Measurements from ENCODE around the gene KRTAP10-11. TPM values are rescaled to one million over a fixed set of nuclear protein-coding genes. Genes with fewer than 3 reads are reported as not detected.
"Not testable (repeated sequence)": the region's sequence is repeated elsewhere in the genome, so short reads cannot be mapped to it uniquely, and the experiment has no call there.

The KRTAP10-11 gene
- total and polyA plus RNA-seq, 2 of the 8 experiments (the other 6 are each of a cell fraction or from before 2014, with no cell fraction given): not detected

GRCh38 chr21:44601091-44601490 is 45.1 kb upstream of the KRTAP10-11 start:
- H3K79me2 ChIP-seq (ENCODE audit: control insufficient read depth in 1 of 2, insufficient read depth in 2 of 2, low read length in 2 of 2); H3K9ac ChIP-seq (replicated peaks in 1 of 4; ENCODE audit: extremely low read depth in 1 of 4, low read depth in 3 of 4, low read length in 3 of 4); H2BK120ac ChIP-seq (replicated peaks; ENCODE audit: low read depth, low read length); H4K8ac ChIP-seq (ENCODE audit: extremely low read depth, insufficient read depth, low read length); FAIRE-seq; H3K79me1 ChIP-seq (ENCODE audit: low read depth, low read length); POLR2A ChIA-PET (ENCODE audit: partially characterized antibody); H3K4me3 ChIP-seq (ENCODE audit: extremely low read depth in 1 of 4, insufficient read depth in 2 of 4, low read depth in 3 of 4, low read length in 4 of 4); H3K18ac ChIP-seq (ENCODE audit: extremely low read depth, low read length); H3K23ac ChIP-seq (ENCODE audit: insufficient read length); H3K4me1 ChIP-seq (replicated peaks in 1 of 4; ENCODE audit: control insufficient read depth in 3 of 4, insufficient read depth in 4 of 4, low read length in 3 of 4); H3K27me3 ChIP-seq (replicated peaks in 1 of 4; ENCODE audit: control insufficient read depth in 3 of 4, extremely low read depth in 1 of 4, insufficient read depth in 3 of 4, low read length in 3 of 4); H4K91ac ChIP-seq (replicated peaks; ENCODE audit: insufficient read length, low read length); H3K14ac ChIP-seq (ENCODE audit: insufficient read length); H3K4me2 ChIP-seq (ENCODE audit: insufficient read depth in 1 of 2, low read depth in 2 of 2, low read length in 2 of 2); H2AFZ ChIP-seq (ENCODE audit: low read length); H3K23me2 ChIP-seq (ENCODE audit: low read depth, low read length); H4K5ac ChIP-seq (ENCODE audit: insufficient read length, low read depth, low read length); H3K4ac ChIP-seq (replicated peaks; ENCODE audit: insufficient read length, low read depth, low read length); H4K20me1 ChIP-seq (replicated peaks in 1 of 2; ENCODE audit: control insufficient read depth in 1 of 2, insufficient read depth in 2 of 2, low read length in 2 of 2); H3K36me3 ChIP-seq (ENCODE audit: control insufficient read depth in 2 of 4, insufficient read depth in 4 of 4, low read length in 3 of 4); H2AK5ac ChIP-seq (ENCODE audit: low read depth, low read length); H3K27ac ChIP-seq (ENCODE audit: low read depth, low read length); H3K9me3 ChIP-seq (ENCODE audit: insufficient read depth in 2 of 2, low read depth in 1 of 2, low read length in 1 of 2); H3K56ac ChIP-seq (replicated peaks; ENCODE audit: insufficient read length, low read depth, low read length): not testable (repeated sequence)
- CTCF ChIA-PET (ENCODE audit: partially characterized antibody): interaction anchor here (0.6 to 1.8 kb wide), 3 partner anchors 18 to 141 kb away, joined by 3 to 13 read pairs (median 3); no protein-coding TSS in a partner anchor
- H2BK12ac ChIP-seq (ENCODE audit: low read depth, low read length): peak overlapping the region; percentile 77; the same call in 1 of the 2 replicates
- H2BK5ac ChIP-seq (ENCODE audit: low read depth, low read length): peak overlapping the region; percentile 56; the same call in 1 of the 2 replicates
- WGBS, 2 experiments (ENCODE audit: extremely low coverage in 1 of 2, insufficient coverage in 1 of 2, insufficient read length in 1 of 2, insufficient replicate concordance in 2 of 2, low coverage in 1 of 2, low lambda C conversion rate in 2 of 2, missing lambda C conversion rate in 1 of 2): 82% methylated on average over 10 of the region's 10 CpGs; no CpG with 5 or more reads in 1 of the 2 experiments
- H2BK15ac ChIP-seq (ENCODE audit: low read length): peak overlapping the region; percentile 88; the same call in 1 of the 2 replicates
- TF ChIP-seq CTCF (IDR thresholded peaks at IDR 0.05; ENCODE audit: control extremely low read depth in 1 of 3, insufficient read depth in 1 of 3, low read depth in 1 of 3, low read length in 3 of 3): peak in 1 of 3 experiments; percentile 0; a peak in 2 of 4 replicates
- TF ChIP-seq RAD21 (IDR thresholded peaks at IDR 0.05 in 1 of 2, conservative IDR thresholded peaks at IDR 0.05 in 1 of 2; ENCODE audit: low read depth in 2 of 2, low read length in 2 of 2): peak in 1 of 2 experiments; percentile 1; a peak in 1 of 4 replicates
- 0 out of 2 replicates have a peak overlapping the region, but pooled peaks have one; percentile 32 for H2BK20ac ChIP-seq (ENCODE audit: low read length)
- peak in 1 of 2 experiments; percentile 41 for DNase-seq (ENCODE audit: low read depth in 1 of 2, low spot score in 2 of 2)
